Mucosa of descending colon (tissue), 3 donors: ENCODE results near the gene KCNQ2. TPM values are rescaled to one million over a fixed set of nuclear protein-coding genes. Genes with fewer than 3 reads are reported as not detected.

Experiments
- ATAC-seq: fragments of 200-7000 bp; cut with Tn5 transposase; one replicate; pipeline ENCODE4 v1.9.1; 2020; ENCODE audit warnings: mild to moderate bottlenecking, moderate library complexity
- DNase-seq, 3 donors: peaks; one replicate each; pipeline ENCODE4 v3.0.0-alpha.2; 2020
- H3K36me3 ChIP-seq: fragments of 200-600 bp; one replicate; pipeline ENCODE4 v1.8.0; 2021; ENCODE audit warnings: low read depth, mild to moderate bottlenecking
- H3K4me1 ChIP-seq: fragments of 200-600 bp; one replicate; pipeline ENCODE4 v1.8.0; 2021; ENCODE audit warnings: low read depth, mild to moderate bottlenecking
- H3K4me3 ChIP-seq: fragments of 200-600 bp; one replicate; pipeline ENCODE4 v1.8.0; 2021; ENCODE audit warnings: mild to moderate bottlenecking
- H3K9me3 ChIP-seq: fragments of 200-600 bp; one replicate; pipeline ENCODE4 v1.8.0; 2021; ENCODE audit warnings: mild to moderate bottlenecking
- CTCF ChIP-seq: fragments of 200-600 bp; IDR thresholded peaks from one replicate; pipeline ENCODE4 v1.8.0; 2022; ENCODE audit warnings: antibody characterized with exemption, mild to moderate bottlenecking
- intact Hi-C, 2 donors: fragments of 100-400 bp; cut with DNase I in 1 of 2; cut with micrococcal nuclease in 1 of 2; formaldehyde crosslinking; loops; one replicate each; pipeline versions ENCODE4 v1.11.0 to v1.11.1; 2022; cut with DNase I, micrococcal nuclease
- total RNA-seq, 3 donors: library from RNA; stranded (reverse); fragmentation: NEBNext Ultra II Directional in 2 of 3; extraction: Animal tissue kit (Norgen Biotek cat#: 25700) in 2 of 3; gene quantifications; one replicate each; pipeline versions ENCODE4 v1.2.1 to v1.2.4, GENCODE V29; 2021 to 2023
- donor health status: DM: no; HTN: no; CAD: no; lungs with moderate emphysema.
- donor health status: DM: no; HTN: no; CAD: no.
- donor health status: DM: no; HTN: yes; CAD: no.

Gene KCNQ2
- total RNA-seq, 3 donors from 2014 or later: 1.4 TPM; not detected in 2

GRCh38 chr20:63497138-63497945 lies 24.9 kb upstream of the KCNQ2 start:
- intact Hi-C loops: no loop called here
- Histone ChIP-seq H3K4me1 (peaks cover 15% of the 10 kb centered on the region), H3K4me3 (no peak overlapping the region), H3K9me3 (no peaks in the 10 kb centered on the region), H3K36me3 (no peaks in the 10 kb centered on the region)
- no peak for TF ChIP-seq CTCF
- ATAC-seq (no peak), DNase-seq (no peak)

DNA sequence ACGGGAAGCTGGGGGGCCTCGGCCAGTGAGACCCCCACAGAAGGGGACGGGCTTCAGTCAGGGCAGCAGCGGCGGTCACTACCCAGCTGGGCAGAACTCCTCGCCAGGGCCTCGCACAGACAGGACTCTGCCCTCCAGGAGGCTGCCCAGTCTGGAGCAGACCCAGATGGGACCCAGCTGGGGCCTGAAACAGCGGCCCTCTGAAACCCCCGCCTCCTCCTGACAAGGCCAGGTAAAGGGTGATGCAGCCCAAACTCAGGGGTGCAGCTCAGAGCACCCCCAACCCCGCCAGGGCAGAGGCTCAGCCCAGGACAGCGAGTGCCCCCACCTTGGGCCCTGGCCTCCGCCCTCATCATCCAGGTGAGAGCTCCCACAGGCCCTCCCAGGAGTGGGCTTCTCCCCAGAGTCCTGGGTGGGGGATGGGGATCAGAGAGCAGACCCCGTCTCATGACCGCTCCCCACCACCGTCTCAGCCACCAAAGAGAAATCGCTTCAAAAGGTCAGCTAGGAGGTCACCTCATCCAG lies 24.2 kb upstream of the KCNQ2 start:
- intact Hi-C loops: no loop called here
- no peak for DNase-seq
- no peaks in the 10 kb centered on the region for H3K36me3 ChIP-seq
- ATAC-seq: peak; percentile 16
- peaks cover 15% of the 10 kb centered on the region for H3K4me1 ChIP-seq
- no peaks in the 10 kb centered on the region for H3K9me3 ChIP-seq
- H3K4me3 ChIP-seq: no peak overlapping the region
- no peak for TF ChIP-seq CTCF

- Histone ChIP-seq H3K9me3 (no peaks in the 10 kb centered on the region), H3K4me3 (no peak overlapping the region), H3K36me3 (no peaks in the 10 kb centered on the region), H3K4me1 (peaks cover 15% of the 10 kb centered on the region)
- intact Hi-C loops: no loop called here
- peak; percentile 88 for TF ChIP-seq CTCF
- ATAC-seq: peak; percentile 78
- peak; percentile 75 to 83 (median 77) for DNase-seq
Observed at GRCh38 chr20:63495741-63496595, 23.5 kb upstream of the KCNQ2 start.

DNA sequence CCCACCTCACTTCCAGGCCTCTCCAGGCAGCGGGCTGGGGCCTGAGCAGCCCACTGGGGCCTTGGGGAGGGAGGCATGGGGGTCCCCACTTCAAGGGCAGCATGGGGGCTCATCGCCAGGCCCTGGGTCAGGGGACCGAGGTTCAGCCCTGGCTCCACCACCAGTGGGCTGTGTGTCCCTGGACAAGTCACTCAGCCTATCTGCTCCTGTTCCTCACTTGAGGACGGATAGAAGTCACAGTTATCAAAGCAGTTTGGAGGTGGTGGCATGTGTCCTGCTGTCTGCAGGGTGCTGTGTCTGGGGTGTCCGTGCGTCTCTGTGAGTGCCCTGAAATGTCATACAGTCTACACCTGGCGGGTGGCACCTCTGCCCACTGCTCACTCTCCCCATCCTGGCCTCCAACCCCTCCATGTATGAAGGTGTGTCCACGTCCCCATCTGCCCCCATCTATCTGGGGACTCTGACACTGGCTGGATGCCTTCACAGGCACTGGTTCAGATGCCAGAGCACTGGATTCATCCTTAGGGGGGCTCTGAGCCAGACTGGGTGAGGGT lies 22.8 kb upstream of the KCNQ2 start:
- no peak for TF ChIP-seq CTCF
- Histone ChIP-seq H3K4me1 (peaks cover 15% of the 10 kb centered on the region), H3K4me3 (no peak overlapping the region), H3K36me3 (no peaks in the 10 kb centered on the region), H3K9me3 (no peaks in the 10 kb centered on the region)
- ATAC-seq: no peak
- DNase-seq: no peak
- intact Hi-C loops: no loop called here

GRCh38 chr20:63494420-63495166 lies 22.1 kb upstream of the KCNQ2 start:
- Histone ChIP-seq H3K36me3 (no peaks in the 10 kb centered on the region), H3K4me1 (peaks cover 14% of the 10 kb centered on the region), H3K4me3 (no peak overlapping the region), H3K9me3 (no peaks in the 10 kb centered on the region)
- no peak for DNase-seq
- intact Hi-C loops: no loop called here
- no peak for ATAC-seq
- no peak for TF ChIP-seq CTCF
